NK-92 (cell line): ENCODE measurements around the gene PTPN1.
"Not testable (repeated sequence)": the region's sequence is repeated elsewhere in the genome, so short reads cannot be mapped to it uniquely, and the experiment has no call there.

Experiments used
- DNase-seq: peaks from one replicate; lab custom pipeline; 2025; ENCODE audit not compliant: unreplicated experiment; lab: John Stamatoyannopoulos, UW

Gene PTPN1

GRCh38 chr20:50587291-50587961 is 77.2 kb downstream of the PTPN1 start:
- no peak for DNase-seq

- no peak for DNase-seq
These were observed 78.0 kb downstream of the PTPN1 start for GRCh38 chr20:50588034-50588736.

- DNase-seq, result no peak
These were observed 79.6 kb downstream of the PTPN1 start for GRCh38 chr20:50589548-50590347.

GRCh38 chr20:50590348-50590664 is 80.1 kb downstream of the PTPN1 start:
- no peak for DNase-seq

GRCh38 chr20:50591233-50591852 is 81.2 kb downstream of the PTPN1 start:
- no peak for DNase-seq

GRCh38 chr20:50592282-50593004 is 82.3 kb downstream of the PTPN1 start:
- no peak for DNase-seq

GRCh38 chr20:50593005-50593335 is 82.8 kb downstream of the PTPN1 start:
- no peak for DNase-seq

GRCh38 chr20:50594231-50594590 is 84.0 kb downstream of the PTPN1 start:
- no peak for DNase-seq

- no peak for DNase-seq
These were observed 84.6 kb downstream of the PTPN1 start for GRCh38 chr20:50594591-50595432.

- DNase-seq, result no peak
These were observed 85.3 kb downstream of the PTPN1 start for GRCh38 chr20:50595433-50595895.

- no peak for DNase-seq
These were observed 86.0 kb downstream of the PTPN1 start for GRCh38 chr20:50595988-50596693.

- DNase-seq, result no peak
These were observed 86.5 kb downstream of the PTPN1 start for GRCh38 chr20:50596694-50597021.

GRCh38 chr20:50597406-50597969 is 87.3 kb downstream of the PTPN1 start:
- no peak for DNase-seq

GRCh38 chr20:50598074-50598473 is 87.9 kb downstream of the PTPN1 start:
- DNase-seq, result no peak

GRCh38 chr20:50598768-50599167 is 88.6 kb downstream of the PTPN1 start:
- not testable (repeated sequence) for DNase-seq

GRCh38 chr20:50600281-50600895 is 90.2 kb downstream of the PTPN1 start:
- DNase-seq, result no peak

GRCh38 chr20:50601511-50602431 is 91.6 kb downstream of the PTPN1 start:
- DNase-seq, result no peak
